AG04449 (cell line): ENCODE measurements around the gene CTTNBP2.

ENCODE experiments used
- CTCF ChIA-PET: fragments of 350-600 bp; formaldehyde crosslinking; extraction: SDS; loops from one replicate; lab custom pipeline; 2021; ENCODE audit warnings: antibody characterized with exemption; lab: Yijun Ruan, JAX
- POLR2A ChIA-PET: fragments of 400-600, 350-600 bp; formaldehyde crosslinking; extraction: SDS; loops from one replicate; lab custom pipeline; 2020; ENCODE audit warnings: antibody characterized with exemption, inconsistent platforms; lab: Yijun Ruan, JAX
- DNase-seq: peaks from one replicate; pipeline ENCODE4 v3.0.0-alpha.2; 2010; ENCODE audit warnings: low read depth, low spot score
- H3K4me3 ChIP-seq: 2 replicates; pipeline ENCODE4 v1.5.1; 2011; ENCODE audit warnings: low read depth, mild to moderate bottlenecking, control low read depth, low read length
- TF ChIP-seq, protein P1 (sequence below): IDR thresholded peaks from one replicate; pipeline ENCODE4 v1.5.1; 2011; ENCODE audit warnings: mild to moderate bottlenecking, moderate library complexity, low read length, control low read depth, inconsistent platforms; ENCODE audit not compliant: insufficient read depth; ENCODE audit errors: missing control alignments

CTTNBP2 gene

GRCh38 chr7:117762055-117762454, 111.2 kb downstream of the CTTNBP2 start:
- no peak for DNase-seq
- CTCF ChIA-PET = interaction anchor here (1.5 kb wide), 1 partner anchor 11 kb away, joined by 3 read pairs; no protein-coding TSS in a partner anchor
- TF ChIP-seq, protein P1, sequence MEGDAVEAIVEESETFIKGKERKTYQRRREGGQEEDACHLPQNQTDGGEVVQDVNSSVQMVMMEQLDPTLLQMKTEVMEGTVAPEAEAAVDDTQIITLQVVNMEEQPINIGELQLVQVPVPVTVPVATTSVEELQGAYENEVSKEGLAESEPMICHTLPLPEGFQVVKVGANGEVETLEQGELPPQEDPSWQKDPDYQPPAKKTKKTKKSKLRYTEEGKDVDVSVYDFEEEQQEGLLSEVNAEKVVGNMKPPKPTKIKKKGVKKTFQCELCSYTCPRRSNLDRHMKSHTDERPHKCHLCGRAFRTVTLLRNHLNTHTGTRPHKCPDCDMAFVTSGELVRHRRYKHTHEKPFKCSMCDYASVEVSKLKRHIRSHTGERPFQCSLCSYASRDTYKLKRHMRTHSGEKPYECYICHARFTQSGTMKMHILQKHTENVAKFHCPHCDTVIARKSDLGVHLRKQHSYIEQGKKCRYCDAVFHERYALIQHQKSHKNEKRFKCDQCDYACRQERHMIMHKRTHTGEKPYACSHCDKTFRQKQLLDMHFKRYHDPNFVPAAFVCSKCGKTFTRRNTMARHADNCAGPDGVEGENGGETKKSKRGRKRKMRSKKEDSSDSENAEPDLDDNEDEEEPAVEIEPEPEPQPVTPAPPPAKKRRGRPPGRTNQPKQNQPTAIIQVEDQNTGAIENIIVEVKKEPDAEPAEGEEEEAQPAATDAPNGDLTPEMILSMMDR = no peak
- POLR2A ChIA-PET = no interaction called here
- H3K4me3 ChIP-seq = no peak overlapping the region

GRCh38 chr7:117759950-117760640, 113.1 kb downstream of the CTTNBP2 start:
- CTCF ChIA-PET = no interaction called here
- TF ChIP-seq, protein P1 = no peak
- H3K4me3 ChIP-seq = no peak overlapping the region
- POLR2A ChIA-PET = no interaction called here
- DNase-seq = no peak

- no peak for DNase-seq
- ChIA-PET CTCF (interaction anchor here (1.0 to 1.1 kb wide), 2 partner anchors 11 to 438 kb away, joined by 3 read pairs; no protein-coding TSS in a partner anchor), POLR2A (interaction anchor here (0.7 kb wide), 1 partner anchor 361 kb away, joined by 5 read pairs; no protein-coding TSS in a partner anchor)
- no peak overlapping the region for H3K4me3 ChIP-seq
- TF ChIP-seq, protein P1 = no peak
These were observed 115.8 kb downstream of the CTTNBP2 start for GRCh38 chr7:117757440-117757839.

GRCh38 chr7:117756586-117757085, 116.6 kb downstream of the CTTNBP2 start:
- POLR2A ChIA-PET = no interaction called here
- no peak for DNase-seq
- CTCF ChIA-PET = interaction anchor here (1.1 kb wide), 1 partner anchor 10 kb away, joined by 3 read pairs; no protein-coding TSS in a partner anchor
- TF ChIP-seq, protein P1 = no peak
- H3K4me3 ChIP-seq = no peak overlapping the region

GRCh38 chr7:117755136-117755535, 118.1 kb downstream of the CTTNBP2 start:
- TF ChIP-seq, protein P1 = no peak
- no peak for DNase-seq

DNA sequence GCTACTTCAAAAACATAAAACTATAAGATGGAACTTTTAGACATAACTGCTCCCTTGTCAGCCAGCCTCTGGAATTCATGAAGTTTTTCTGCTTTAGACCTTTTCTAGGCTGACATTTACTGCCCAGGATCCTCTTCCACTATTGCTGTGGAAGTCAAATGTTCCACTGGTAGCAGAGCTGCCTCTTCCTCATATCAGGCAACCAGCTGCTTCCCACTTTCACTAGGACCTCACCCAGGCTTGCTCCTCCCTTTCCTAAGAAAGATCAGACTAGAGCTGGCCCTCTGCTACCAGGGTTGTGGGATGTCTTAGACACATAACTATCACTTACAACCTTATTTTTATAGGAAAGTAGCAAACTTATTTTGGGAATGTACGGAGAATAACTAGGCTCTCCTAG, 121.5 kb downstream of the CTTNBP2 start:
- ChIA-PET CTCF (interaction anchor here (1.0 to 2.8 kb wide), 6 partner anchors 16 to 449 kb away, joined by 3 to 22 read pairs (median 4); no protein-coding TSS in a partner anchor), POLR2A (no interaction called here)
- no peak for DNase-seq
- TF ChIP-seq, protein P1 = no peak
- H3K4me3 ChIP-seq = no peak overlapping the region

More at GRCh38 chr7:117755136-117755535, 118.1 kb downstream of the CTTNBP2 start:
- POLR2A ChIA-PET = no interaction called here
- no peak overlapping the region for H3K4me3 ChIP-seq
- CTCF ChIA-PET = interaction anchor here (1.5 kb wide), 1 partner anchor 398 kb away, joined by 5 read pairs; no protein-coding TSS in a partner anchor
